Skeletal muscle tissue (tissue), 4 donors: ENCODE results near the gene SLC6A7. TPM values are rescaled to one million over a fixed set of nuclear protein-coding genes. Genes with fewer than 3 reads are reported as not detected.

Experiments
- H3K27ac ChIP-seq: one replicate; pipeline ENCODE4 v1.7.0; 2013; ENCODE audit warnings: mild to moderate bottlenecking, low read depth, low read length, inconsistent platforms
- H3K27me3 ChIP-seq, 3 donors: one replicate each; pipeline ENCODE4 v1.7.0; 2013; ENCODE audit warnings: low read length in 3 of 3; ENCODE audit not compliant: control insufficient read depth in 3 of 3, insufficient read depth in 3 of 3
- H3K36me3 ChIP-seq, 3 donors: one replicate each; pipeline ENCODE4 v1.7.0; 2013; ENCODE audit warnings: low read length in 3 of 3; ENCODE audit not compliant: control insufficient read depth in 3 of 3, insufficient read depth in 3 of 3
- H3K4me1 ChIP-seq, 3 donors: one replicate each; pipeline ENCODE4 v1.7.0; 2013; ENCODE audit warnings: low read length in 3 of 3, mild to moderate bottlenecking in 3 of 3; ENCODE audit not compliant: control insufficient read depth in 3 of 3, insufficient read depth in 3 of 3
- H3K4me3 ChIP-seq, 3 donors: one replicate each; pipeline ENCODE4 v1.7.0; 2013; ENCODE audit warnings: low read length in 3 of 3
- H3K9ac ChIP-seq, 3 donors: one replicate each; pipeline ENCODE4 v1.7.0; 2013; ENCODE audit warnings: low read length in 3 of 3, mild to moderate bottlenecking in 3 of 3, moderate library complexity in 2 of 3, low read depth in 1 of 3
- H3K9me3 ChIP-seq, 3 donors: one replicate each; pipeline ENCODE4 v1.7.0; 2013; ENCODE audit warnings: low read length in 3 of 3; ENCODE audit not compliant: control insufficient read depth in 3 of 3
- total RNA-seq: library from RNA; depleted of rRNA; stranded (reverse); fragments of >200 nt; gene quantifications from one replicate; pipeline ENCODE4 v1.2.3, GENCODE V29; 2014
- donor health status: Osteomylitis.

The SLC6A7 gene
- total RNA-seq, 1 donor from 2014 or later = not detected

DNA sequence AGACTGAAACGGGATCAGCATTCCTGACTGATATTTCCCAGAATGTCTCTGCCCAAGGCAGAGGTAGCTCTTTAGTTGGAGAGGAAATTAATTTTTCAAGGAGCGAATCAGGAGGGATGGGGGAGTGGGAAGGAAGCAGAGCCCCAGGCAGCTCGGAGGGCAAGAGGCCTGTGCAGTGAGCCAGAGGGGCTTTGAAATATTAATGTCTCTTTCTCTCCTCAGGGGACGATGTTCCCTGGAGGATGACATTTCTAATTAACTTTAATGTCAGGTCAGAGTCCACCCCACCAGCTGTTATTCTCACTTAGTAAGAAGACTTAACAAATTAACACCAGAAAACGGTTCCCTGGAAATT, 45.6 kb downstream of the SLC6A7 start:
- Histone ChIP-seq H3K36me3 (peaks cover 19 to 59% (median 34%) of the 10 kb centered on the region in 3 donors), H3K27ac (no peak overlapping the region), H3K9ac (no peak overlapping the region), H3K4me3 (no peak overlapping the region), H3K27me3 (no peaks in the 10 kb centered on the region), H3K4me1 (peaks cover 2 to 10% (median 6%) of the 10 kb centered on the region in 3 donors), H3K9me3 (no peaks in the 10 kb centered on the region)

DNA sequence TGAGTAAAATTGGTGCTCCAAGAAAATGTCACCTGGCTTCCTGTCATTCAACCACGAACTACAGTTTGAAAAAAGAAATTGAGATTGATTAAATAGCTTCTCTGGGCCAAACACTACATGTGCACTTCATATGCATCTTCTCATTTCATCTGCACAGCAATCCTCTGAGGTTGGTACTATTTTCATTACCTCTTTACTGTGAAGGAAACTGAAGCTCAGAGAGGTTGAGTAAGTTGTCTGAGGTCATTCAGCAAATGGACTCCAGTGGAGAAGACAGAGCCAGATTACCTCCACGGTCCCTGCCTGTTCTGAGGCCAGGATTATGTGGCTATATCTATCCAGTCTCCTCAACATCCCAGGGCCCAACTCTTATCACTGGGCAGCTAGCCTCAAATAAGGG, 46.5 kb downstream of the SLC6A7 start:
- Histone ChIP-seq H3K36me3 (peaks cover 18 to 53% (median 30%) of the 10 kb centered on the region in 3 donors), H3K4me1 (peaks cover 2 to 18% (median 6%) of the 10 kb centered on the region in 3 donors), H3K9me3 (no peaks in the 10 kb centered on the region), H3K9ac (no peak overlapping the region), H3K27ac (no peak overlapping the region), H3K27me3 (no peaks in the 10 kb centered on the region), H3K4me3 (no peak overlapping the region)

DNA sequence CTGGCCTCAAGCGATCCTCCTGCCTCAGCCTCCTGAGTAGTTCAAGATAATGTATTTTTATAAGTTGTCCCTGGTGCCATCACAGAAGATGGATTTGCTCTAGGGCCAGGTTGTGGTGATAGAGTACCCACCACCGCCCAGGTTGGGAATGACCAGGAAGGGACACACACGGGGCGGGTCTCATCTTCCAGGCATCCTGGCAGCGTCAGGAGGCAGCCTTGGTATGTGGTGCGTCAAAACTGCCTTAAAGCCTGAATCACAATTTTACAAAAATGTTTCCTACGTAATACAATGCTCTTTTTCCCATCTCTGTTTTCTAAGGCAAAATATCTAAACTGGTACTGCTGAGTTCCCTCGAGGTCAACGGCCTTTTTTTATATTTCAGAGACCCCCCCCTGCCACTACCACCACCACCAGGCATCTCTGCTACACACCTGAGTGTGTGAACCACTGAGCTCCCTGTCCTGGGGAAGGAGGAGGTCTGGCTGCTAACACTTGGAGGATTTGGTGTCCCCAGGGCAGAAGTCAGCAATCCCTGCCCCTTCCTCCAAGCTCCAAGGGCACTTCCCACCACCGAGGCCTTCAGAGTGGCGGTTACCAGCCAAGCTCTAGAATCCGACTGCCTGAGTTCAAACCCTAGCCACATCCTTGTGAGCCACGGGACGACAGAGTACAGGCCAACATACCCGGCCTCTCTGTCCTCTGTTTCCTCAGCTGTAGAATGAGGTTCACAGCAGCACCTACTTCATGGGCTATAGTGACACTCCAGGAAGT, 47.3 kb downstream of the SLC6A7 start:
- Histone ChIP-seq H3K27me3 (no peaks in the 10 kb centered on the region), H3K9ac (no peak overlapping the region), H3K36me3 (peaks cover 18 to 52% (median 28%) of the 10 kb centered on the region in 3 donors), H3K9me3 (no peaks in the 10 kb centered on the region), H3K27ac (no peak overlapping the region), H3K4me1 (peaks cover 6 to 26% (median 14%) of the 10 kb centered on the region in 3 donors), H3K4me3 (no peak overlapping the region)

DNA sequence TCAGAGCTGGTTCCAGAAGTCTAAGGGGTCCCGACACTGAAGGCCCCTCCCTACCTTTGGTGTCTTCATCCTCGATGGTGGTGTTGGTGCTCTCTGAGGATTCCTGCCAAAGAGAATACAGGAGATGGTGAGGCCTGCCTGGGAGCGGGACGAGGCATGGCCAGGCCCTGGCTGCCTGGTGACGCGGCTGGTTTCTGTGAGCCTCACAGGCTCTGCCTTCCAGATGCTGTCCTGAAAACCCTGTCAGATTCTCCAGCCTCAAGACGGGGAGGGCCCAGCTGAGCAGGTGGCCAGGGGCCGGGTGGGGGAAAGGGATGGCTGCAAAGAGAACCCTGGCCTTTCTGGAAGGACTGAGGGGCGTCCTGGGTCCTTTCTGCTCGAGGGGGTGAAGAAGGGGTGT, 48.8 kb downstream of the SLC6A7 start:
- Histone ChIP-seq H3K27ac (no peak overlapping the region), H3K4me3 (no peak overlapping the region), H3K9ac (no peak overlapping the region), H3K9me3 (no peaks in the 10 kb centered on the region), H3K27me3 (no peaks in the 10 kb centered on the region), H3K4me1 (peaks cover 21 to 36% (median 26%) of the 10 kb centered on the region in 3 donors), H3K36me3 (peaks cover 17 to 42% (median 23%) of the 10 kb centered on the region in 3 donors)

DNA sequence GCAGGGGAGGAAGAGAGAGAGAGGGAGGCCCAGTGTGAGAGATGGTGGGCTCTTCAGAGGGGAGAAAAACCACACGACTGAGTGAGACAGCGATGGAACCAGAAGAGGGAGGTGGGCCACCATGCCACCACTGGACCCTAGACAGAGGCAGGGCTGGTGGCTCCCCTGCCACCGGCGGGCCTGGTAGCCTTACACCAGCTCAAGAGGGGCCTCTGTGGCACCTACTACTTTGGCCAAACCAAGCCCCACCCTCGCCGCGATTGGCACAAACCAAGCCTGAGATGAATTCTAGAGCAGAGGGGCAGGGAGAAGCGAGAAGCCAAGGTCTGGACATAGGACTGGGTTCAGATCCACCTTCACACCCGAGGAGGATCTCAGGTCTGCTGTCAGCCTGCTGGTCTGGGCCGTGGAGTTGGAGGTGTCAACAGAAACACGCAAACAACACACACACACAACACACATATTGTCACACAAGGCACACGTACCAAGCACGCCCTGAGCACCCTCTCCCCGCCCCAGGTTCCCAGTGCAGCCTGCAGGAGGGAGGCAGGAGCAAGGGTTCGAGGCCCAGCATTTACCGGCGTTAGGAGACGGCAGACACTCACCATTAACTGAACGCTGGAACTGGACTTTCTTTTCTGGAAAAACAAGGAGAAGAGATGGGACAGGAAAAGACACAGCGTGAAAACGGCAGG, 49.4 kb downstream of the SLC6A7 start:
- H3K36me3 ChIP-seq = peaks cover 13 to 37% (median 19%) of the 10 kb centered on the region in 3 donors
- no peak overlapping the region for H3K4me3 ChIP-seq
- H3K4me1 ChIP-seq = peaks cover 25 to 42% (median 29%) of the 10 kb centered on the region in 3 donors
- no peak overlapping the region for H3K27ac ChIP-seq
- peak overlapping the region in 1 of 3 donors; percentile 8 for H3K9ac ChIP-seq
- no peaks in the 10 kb centered on the region for H3K9me3 ChIP-seq
- H3K27me3 ChIP-seq = no peaks in the 10 kb centered on the region

DNA sequence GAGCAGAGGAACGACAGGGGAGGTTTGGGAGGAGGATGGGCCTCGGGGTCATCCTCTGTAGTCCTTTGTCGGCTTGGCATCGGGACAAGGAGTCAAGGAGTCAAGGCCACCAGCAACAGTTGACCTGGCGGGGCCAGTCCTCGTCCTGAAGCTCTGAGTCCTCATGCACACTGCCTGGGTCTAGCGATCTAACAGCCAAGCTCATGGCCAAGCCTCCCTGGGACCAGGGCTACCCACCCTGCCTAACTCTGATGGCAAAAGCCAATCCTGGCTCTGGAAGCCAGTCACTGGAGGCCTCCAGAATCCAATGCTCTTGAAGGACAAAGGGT, 49.9 kb downstream of the SLC6A7 start:
- Histone ChIP-seq H3K4me3 (no peak overlapping the region), H3K9ac (peak overlapping the region in 1 of 3 donors; percentile 8), H3K27ac (no peak overlapping the region), H3K27me3 (no peaks in the 10 kb centered on the region), H3K4me1 (peaks cover 29 to 47% (median 30%) of the 10 kb centered on the region in 3 donors), H3K9me3 (no peaks in the 10 kb centered on the region), H3K36me3 (peaks cover 8 to 32% (median 19%) of the 10 kb centered on the region in 3 donors)

DNA sequence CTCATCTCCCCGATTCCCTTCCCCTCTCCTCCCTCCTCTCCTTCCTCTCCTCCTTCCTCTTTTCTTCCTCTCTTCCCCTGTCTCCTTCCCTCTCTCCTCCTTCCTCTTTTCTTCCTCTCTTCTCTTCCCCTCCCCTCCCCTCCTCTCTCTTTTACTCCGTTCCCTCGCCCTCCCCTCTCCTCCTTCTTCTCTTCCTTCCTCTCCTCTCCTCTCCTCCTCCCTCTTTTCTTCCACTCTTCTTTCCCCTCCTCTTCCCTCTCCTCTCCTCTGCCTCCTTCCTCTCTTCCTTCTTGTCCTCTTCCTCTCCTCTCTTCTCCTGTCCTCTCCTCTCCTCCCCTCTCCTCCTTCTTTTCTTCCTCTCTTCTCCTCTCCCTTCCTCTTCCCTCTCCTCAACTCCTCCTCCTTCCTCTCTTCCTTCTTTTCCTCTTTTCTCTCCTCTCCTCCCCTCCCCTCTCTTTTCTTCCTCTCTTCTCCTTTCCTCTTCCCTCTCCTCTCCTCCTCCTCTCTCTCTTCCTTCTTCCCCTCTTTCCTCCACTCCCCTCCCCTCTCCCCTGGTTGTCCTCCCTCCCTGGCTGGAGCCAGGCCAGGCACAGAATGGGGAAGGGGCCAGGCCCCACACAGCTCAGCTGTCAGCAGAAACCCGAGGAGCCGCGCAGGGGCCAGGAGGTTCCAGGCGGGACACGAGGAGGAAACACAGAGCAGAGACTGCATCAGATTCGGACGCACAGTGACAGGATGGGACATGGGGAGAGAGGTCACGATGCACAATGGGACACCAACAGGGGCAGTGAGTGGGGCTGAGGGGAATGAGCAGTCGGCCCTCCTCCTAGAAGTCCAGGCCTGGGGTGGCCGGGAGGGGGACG, 51.7 kb downstream of the SLC6A7 start:
- Histone ChIP-seq H3K9ac (peak overlapping the region in 2 of 3 donors; percentile 34 to 60), H3K4me3 (no peak overlapping the region), H3K27ac (peak overlapping the region; percentile 33), H3K27me3 (no peaks in the 10 kb centered on the region), H3K36me3 (peaks cover 5 to 26% (median 19%) of the 10 kb centered on the region in 3 donors), H3K4me1 (peaks cover 38 to 63% (median 43%) of the 10 kb centered on the region in 3 donors), H3K9me3 (no peaks in the 10 kb centered on the region)

DNA sequence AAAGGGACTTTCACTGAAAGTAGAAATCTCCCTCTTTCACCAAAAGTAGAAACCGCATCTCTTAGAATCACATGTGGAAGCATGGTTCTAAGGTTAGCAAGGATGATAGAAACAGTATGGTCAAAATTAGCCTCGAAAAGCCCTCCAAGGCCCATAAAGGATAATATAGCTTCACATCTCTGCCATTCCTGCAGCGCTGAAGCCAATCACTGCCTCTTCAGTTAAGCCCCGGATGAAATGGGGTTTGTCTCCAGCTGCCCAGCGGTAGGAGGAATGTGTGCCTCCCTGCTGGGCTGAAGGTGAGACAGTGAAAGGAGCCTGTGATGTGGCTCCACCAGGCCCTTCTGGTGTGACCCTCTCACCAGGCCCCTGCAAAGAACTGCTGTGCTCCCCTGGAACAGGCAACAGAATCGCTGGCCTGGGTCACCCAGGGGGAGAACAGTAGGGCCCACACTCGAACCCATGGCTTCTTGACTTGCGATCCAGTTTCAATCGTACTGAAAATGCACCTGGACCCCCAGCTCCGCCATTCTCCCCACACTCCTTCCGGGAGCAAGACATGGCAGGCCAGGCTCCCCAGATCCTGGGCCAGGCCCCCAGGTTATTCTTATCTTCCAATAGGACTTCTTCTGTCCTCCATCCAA, 52.5 kb downstream of the SLC6A7 start:
- peak overlapping the region; percentile 1 to 40 (median 34) for H3K9ac ChIP-seq
- H3K27me3 ChIP-seq = no peaks in the 10 kb centered on the region
- peaks cover 3 to 18% (median 15%) of the 10 kb centered on the region in 3 donors for H3K36me3 ChIP-seq
- H3K4me1 ChIP-seq = peaks cover 45 to 71% (median 50%) of the 10 kb centered on the region in 3 donors
- H3K4me3 ChIP-seq = peak overlapping the region in 1 of 3 donors; percentile 35
- H3K27ac ChIP-seq = no peak overlapping the region
- no peaks in the 10 kb centered on the region for H3K9me3 ChIP-seq

DNA sequence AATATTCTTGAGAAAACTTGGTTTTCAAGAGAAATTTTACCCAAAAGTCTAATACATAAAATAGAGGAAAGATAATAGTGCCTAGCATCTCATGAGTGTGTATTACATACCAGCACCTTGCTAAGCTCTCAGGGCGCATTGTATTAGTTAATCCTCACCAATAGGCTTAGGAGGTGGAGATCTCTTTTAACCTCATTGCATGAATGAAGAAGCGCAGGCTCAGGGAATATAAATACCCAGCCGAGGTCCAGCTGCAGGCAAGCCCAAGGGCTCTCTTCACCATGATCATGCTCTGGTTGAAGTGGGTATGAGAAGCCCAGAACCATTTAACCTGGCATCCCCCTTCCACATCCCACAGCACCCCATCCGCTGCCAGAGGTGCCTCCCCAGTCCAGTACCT, 53.7 kb downstream of the SLC6A7 start:
- H3K4me1 ChIP-seq = peaks cover 52 to 78% (median 56%) of the 10 kb centered on the region in 3 donors

More for the DNA sequence above, 53.7 kb downstream of the SLC6A7 start:
- H3K4me3 ChIP-seq = peak overlapping the region; percentile 22 to 80 (median 79)
- H3K27me3 ChIP-seq = no peaks in the 10 kb centered on the region
- peak overlapping the region in 2 of 3 donors; percentile 72 to 89 for H3K9ac ChIP-seq
- H3K27ac ChIP-seq = no peak overlapping the region
- H3K36me3 ChIP-seq = peaks cover 1 to 11% (median 9%) of the 10 kb centered on the region in 3 donors
- H3K9me3 ChIP-seq = no peaks in the 10 kb centered on the region
